ENCODE results near the gene SFTA2.

- TF ChIP-seq FOXM1 (IDR thresholded peaks at IDR 0.05; ENCODE audit: borderline replicate concordance, low read depth) (no peak), YY1 (IDR thresholded peaks at IDR 0.05; ENCODE audit: low read depth) (no peak), USF1 (IDR thresholded peaks at IDR 0.05) (no peak), MAX (IDR thresholded peaks at IDR 0.05) (no peak), ZBTB7A (IDR thresholded peaks at IDR 0.05; ENCODE audit: low read depth) (no peak), EP300 (IDR thresholded peaks at IDR 0.05; ENCODE audit: borderline replicate concordance) (no peak), CREB1 (IDR thresholded peaks at IDR 0.05; ENCODE audit: low read depth) (no peak), RAD21 (IDR thresholded peaks at IDR 0.05; ENCODE audit: low read depth) (no peak), NFIC (IDR thresholded peaks at IDR 0.05) (no peak), TAF1 (IDR thresholded peaks at IDR 0.05; ENCODE audit: low read depth) (no peak), EGR1 (IDR thresholded peaks at IDR 0.05) (no peak), TEAD4 (IDR thresholded peaks at IDR 0.05) (no peak)
Observed at GRCh38 chr6:30931969-30932645, at the start of gene SFTA2.

Data from Ishikawa (cell line).